Mammary epithelial cell (primary cell): ENCODE data around the gene TRAPPC10.

Experiments
- CTCF ChIP-seq, 2 donors: IDR thresholded peaks in 1 of 2; conservative IDR thresholded peaks in 1 of 2; 2 replicates each; pipeline ENCODE4 v1.5.1; 2011 to 2012; ENCODE audit warnings: inconsistent platforms in 2 of 2, low read length in 2 of 2, mild to moderate bottlenecking in 2 of 2, control low read depth in 1 of 2, low read depth in 1 of 2; ENCODE audit not compliant: insufficient read depth in 1 of 2; ENCODE audit errors: extremely low read depth in 1 of 2
- EZH2 ChIP-seq: IDR thresholded peaks from 2 replicates; pipeline ENCODE4 v1.6.1; 2012; ENCODE audit warnings: low read length, inconsistent platforms, borderline replicate concordance

DNA sequence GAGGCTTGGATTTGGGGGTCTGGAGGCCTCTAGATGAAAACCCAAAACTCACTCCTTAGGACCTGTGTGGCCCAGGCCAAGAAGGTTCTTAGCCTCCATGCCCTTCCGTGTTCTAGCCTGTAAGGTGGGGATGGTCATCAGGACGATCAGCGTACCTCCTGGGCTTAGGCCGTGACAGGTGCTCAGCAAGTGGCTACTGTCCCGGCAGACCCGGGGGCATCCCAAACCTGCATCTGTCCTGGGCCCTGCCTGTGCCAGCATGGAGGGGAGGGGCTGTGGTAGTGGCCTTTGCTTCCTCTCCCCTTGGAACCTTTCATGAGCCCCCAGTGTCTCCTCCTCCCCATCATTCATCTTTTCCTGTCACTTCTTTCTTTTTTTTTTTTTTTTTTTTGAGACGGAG is 22.7 kb upstream of the TRAPPC10 start:
- TF ChIP-seq CTCF (conservative IDR thresholded peaks at IDR 0.05 in 1 of 2, IDR thresholded peaks at IDR 0.05 in 1 of 2; ENCODE audit: extremely low read depth in 1 of 2, insufficient read depth in 1 of 2, low read depth in 1 of 2, low read length in 2 of 2) (no peak), EZH2 (no peak)
